PC-9 (cell line): ENCODE data around the gene NLRP12. TPM values are rescaled to one million over a fixed set of nuclear protein-coding genes. Genes with fewer than 3 reads are reported as not detected.
A peak's percentile ranks its signal among the peaks of the same experiment; 100 is the strongest.
"Not testable (repeated sequence)": the region's sequence is repeated elsewhere in the genome, so short reads cannot be mapped to it uniquely, and the experiment has no call there.

Experiments used
- BruUV-seq: library from RNA; stranded (reverse); fragments of 400-500 nt; replicated peaks from 2 replicates; lab custom pipeline; 2021; lab: Mats Ljungman, UMichigan
- CTCF ChIA-PET: fragments of 300-600 bp; sonication (Branson Sonifier 250); formaldehyde crosslinking; loops from one replicate; lab custom pipeline; 2022; ENCODE audit warnings: antibody characterized with exemption; lab: Charles Lee
- POLR2A ChIA-PET: fragments of 300-600 bp; sonication (Branson Sonifier 250); formaldehyde crosslinking; loops from one replicate; lab custom pipeline; 2022; ENCODE audit warnings: antibody characterized with exemption; ENCODE audit not compliant: unreplicated experiment; lab: Charles Lee
- DNase-seq, 2 experiments: peaks; one replicate each; pipeline versions ENCODE4 v3.0.0 to v3.0.0-alpha.2; 2015 to 2022; ENCODE audit warnings: mixed read lengths in 1 of 2
- H2AFZ ChIP-seq: fragments of 200-600 bp; sonication (generic); 2 replicates; pipeline ENCODE4 v1.8.1; 2017; ENCODE audit warnings: antibody characterized with exemption
- H3F3A ChIP-seq: fragments of 200-600 bp; sonication (generic); 2 replicates; pipeline ENCODE4 v1.8.1; 2017; ENCODE audit warnings: antibody characterized with exemption, mild to moderate bottlenecking, low read depth; ENCODE audit not compliant: insufficient read depth
- H3K27ac ChIP-seq: fragments of 200-600 bp; sonication (generic); 2 replicates; pipeline ENCODE4 v1.6.1; 2016; ENCODE audit warnings: mixed run types
- H3K27me3 ChIP-seq: fragments of 200-600 bp; sonication (generic); 2 replicates; pipeline ENCODE4 v1.6.1; 2016; ENCODE audit warnings: low read depth, mixed run types; ENCODE audit not compliant: insufficient read depth
- H3K36me3 ChIP-seq: fragments of 200-600 bp; sonication (generic); 2 replicates; pipeline ENCODE4 v1.6.1; 2016; ENCODE audit warnings: low read depth, mixed run types
- H3K4me1 ChIP-seq: fragments of 200-600 bp; sonication (generic); replicated peaks from 2 replicates; pipeline ENCODE4 v1.6.1; 2016; ENCODE audit warnings: mixed run types; ENCODE audit not compliant: insufficient read depth
- H3K4me2 ChIP-seq: fragments of 200-600 bp; sonication (generic); 2 replicates; pipeline ENCODE4 v1.6.1; 2017; ENCODE audit warnings: mixed run types
- H3K4me3 ChIP-seq: fragments of 200-600 bp; sonication (generic); 2 replicates; pipeline ENCODE4 v1.6.1; 2016; ENCODE audit warnings: mixed run types
- H3K79me2 ChIP-seq: fragments of 200-600 bp; sonication (generic); 2 replicates; pipeline ENCODE4 v1.6.1; 2017; ENCODE audit warnings: low read depth, mixed run types
- H3K9me2 ChIP-seq: fragments of 200-600 bp; sonication (generic); 2 replicates; pipeline ENCODE4 v1.8.1; 2017; ENCODE audit warnings: mild to moderate bottlenecking; ENCODE audit not compliant: insufficient read depth
- H3K9me3 ChIP-seq: fragments of 200-600 bp; sonication (generic); 2 replicates; pipeline ENCODE4 v1.8.1; 2016; ENCODE audit warnings: low read depth; ENCODE audit not compliant: insufficient read depth
- H4K20me1 ChIP-seq: fragments of 200-600 bp; sonication (generic); 2 replicates; pipeline ENCODE4 v1.8.1; 2017; ENCODE audit not compliant: insufficient read depth
- EZH2 ChIP-seq: fragments of 200-600 bp; sonication (generic); IDR thresholded peaks from 2 replicates; pipeline ENCODE4 v1.8.0; 2017; ENCODE audit warnings: antibody characterized with exemption, low read depth
- intact Hi-C: fragments of 100-400 bp; cut with micrococcal nuclease; formaldehyde crosslinking; loops from one replicate; pipeline ENCODE4 v1.10.0; 2022; ENCODE audit not compliant: unreplicated experiment
- total RNA-seq: library from RNA; stranded (reverse); gene quantifications from 2 replicates; pipeline ENCODE4 v1.2.3, GENCODE V29; 2021
- TF ChIP-seq, protein P1 (sequence below): fragments of 200-600 bp; sonication (generic); conservative IDR thresholded peaks from 2 replicates; pipeline ENCODE4 v1.6.1; 2017; ENCODE audit warnings: mixed run types, antibody characterized with exemption, mild to moderate bottlenecking, moderate library complexity

NLRP12 gene
- total RNA-seq, 1 experiment from 2014 or later = 0.37 TPM

DNA sequence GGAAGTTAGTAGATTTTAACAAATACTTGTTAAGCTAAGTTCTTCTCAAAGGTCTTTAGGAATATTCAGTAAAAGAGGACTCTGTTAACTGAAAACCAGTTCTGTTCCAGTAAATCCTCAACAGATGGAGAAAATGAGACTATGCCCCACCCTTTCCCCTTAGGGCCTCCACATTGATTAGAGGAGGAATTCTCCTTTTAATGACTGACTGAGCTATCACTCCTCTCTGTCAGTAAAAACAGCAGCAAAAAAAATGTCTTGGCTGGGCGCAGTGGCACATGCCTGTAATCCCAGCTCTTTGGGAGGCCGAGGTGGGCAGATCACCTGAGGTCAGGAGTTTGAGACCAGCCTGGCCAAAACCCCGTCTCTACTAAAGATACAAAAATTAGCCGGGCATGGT is 50.1 kb downstream of the NLRP12 start:
- Histone ChIP-seq H3K9me2 (no peaks in the 10 kb centered on the region), H3K27ac (no peak overlapping the region), H3F3A (0 out of 2 replicates have a peak, but pooled peaks cover 4% of the 10 kb centered on the region), H4K20me1 (no peaks in the 10 kb centered on the region), H3K4me1 (peaks cover 14% of the 10 kb centered on the region), H3K4me2 (no peak overlapping the region), H3K9me3 (no peaks in the 10 kb centered on the region), H3K4me3 (no peak overlapping the region), H3K79me2 (no peaks in the 10 kb centered on the region), H3K27me3 (no peaks in the 10 kb centered on the region), H2AFZ (no peak overlapping the region), H3K36me3 (no peaks in the 10 kb centered on the region)
- intact Hi-C loops = loop anchor here (1.0 to 5.0 kb wide), 2 partner anchors 19 to 458 kb away; no protein-coding TSS in a partner anchor
- TF ChIP-seq, protein P1, sequence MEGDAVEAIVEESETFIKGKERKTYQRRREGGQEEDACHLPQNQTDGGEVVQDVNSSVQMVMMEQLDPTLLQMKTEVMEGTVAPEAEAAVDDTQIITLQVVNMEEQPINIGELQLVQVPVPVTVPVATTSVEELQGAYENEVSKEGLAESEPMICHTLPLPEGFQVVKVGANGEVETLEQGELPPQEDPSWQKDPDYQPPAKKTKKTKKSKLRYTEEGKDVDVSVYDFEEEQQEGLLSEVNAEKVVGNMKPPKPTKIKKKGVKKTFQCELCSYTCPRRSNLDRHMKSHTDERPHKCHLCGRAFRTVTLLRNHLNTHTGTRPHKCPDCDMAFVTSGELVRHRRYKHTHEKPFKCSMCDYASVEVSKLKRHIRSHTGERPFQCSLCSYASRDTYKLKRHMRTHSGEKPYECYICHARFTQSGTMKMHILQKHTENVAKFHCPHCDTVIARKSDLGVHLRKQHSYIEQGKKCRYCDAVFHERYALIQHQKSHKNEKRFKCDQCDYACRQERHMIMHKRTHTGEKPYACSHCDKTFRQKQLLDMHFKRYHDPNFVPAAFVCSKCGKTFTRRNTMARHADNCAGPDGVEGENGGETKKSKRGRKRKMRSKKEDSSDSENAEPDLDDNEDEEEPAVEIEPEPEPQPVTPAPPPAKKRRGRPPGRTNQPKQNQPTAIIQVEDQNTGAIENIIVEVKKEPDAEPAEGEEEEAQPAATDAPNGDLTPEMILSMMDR = no peak
- TF ChIP-seq EZH2 = no peak
- ChIA-PET CTCF (interaction anchor here (0.7 kb wide), 1 partner anchor 108 kb away, joined by 3 read pairs; no protein-coding TSS in a partner anchor), POLR2A (no interaction called here)
- no peak for DNase-seq
- no TSS peak for BruUV-seq

DNA sequence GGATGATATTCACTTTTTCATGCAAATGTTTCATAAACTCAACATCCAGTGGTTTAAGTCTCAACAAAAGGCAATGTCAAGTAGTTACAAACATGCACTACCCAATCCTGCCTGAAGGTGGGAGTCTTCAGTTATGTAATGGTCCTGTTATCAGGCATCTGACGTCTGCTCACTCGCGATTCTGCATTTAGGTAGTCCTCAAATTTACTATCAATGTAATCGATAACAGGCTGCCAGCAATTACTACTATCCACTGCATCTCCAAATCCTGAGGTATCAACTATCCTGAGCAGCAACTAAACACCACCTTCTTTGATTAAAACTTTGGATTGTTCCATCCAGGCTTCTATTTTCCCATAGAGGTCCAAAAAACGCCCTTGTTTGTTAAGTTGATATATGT is 51.2 kb downstream of the NLRP12 start:
- H2AFZ ChIP-seq = no peak overlapping the region
- H3K9me2 ChIP-seq = no peaks in the 10 kb centered on the region
- ChIA-PET POLR2A (no interaction called here), CTCF (interaction anchor here (0.6 to 0.7 kb wide), 2 partner anchors 132 to 657 kb away, joined by 4 to 6 read pairs; no protein-coding TSS in a partner anchor)
- intact Hi-C loops = loop anchor here (1.0 to 5.0 kb wide), 2 partner anchors 20 to 459 kb away; no protein-coding TSS in a partner anchor
- H3K9me3 ChIP-seq = no peaks in the 10 kb centered on the region
- TF ChIP-seq EZH2 = no peak
- TF ChIP-seq, protein P1 = peak; percentile 92
- H3K79me2 ChIP-seq = no peaks in the 10 kb centered on the region
- no peak overlapping the region for H3K4me2 ChIP-seq
- H3K36me3 ChIP-seq = no peaks in the 10 kb centered on the region
- peak; percentile 56 to 62 for DNase-seq
- no peak overlapping the region for H3K4me3 ChIP-seq
- peaks cover 14% of the 10 kb centered on the region for H3K4me1 ChIP-seq
- H4K20me1 ChIP-seq = no peaks in the 10 kb centered on the region
- no TSS peak for BruUV-seq
- no peak overlapping the region for H3K27ac ChIP-seq
- 0 out of 2 replicates have a peak, but pooled peaks cover 4% of the 10 kb centered on the region for H3F3A ChIP-seq
- no peaks in the 10 kb centered on the region for H3K27me3 ChIP-seq

DNA sequence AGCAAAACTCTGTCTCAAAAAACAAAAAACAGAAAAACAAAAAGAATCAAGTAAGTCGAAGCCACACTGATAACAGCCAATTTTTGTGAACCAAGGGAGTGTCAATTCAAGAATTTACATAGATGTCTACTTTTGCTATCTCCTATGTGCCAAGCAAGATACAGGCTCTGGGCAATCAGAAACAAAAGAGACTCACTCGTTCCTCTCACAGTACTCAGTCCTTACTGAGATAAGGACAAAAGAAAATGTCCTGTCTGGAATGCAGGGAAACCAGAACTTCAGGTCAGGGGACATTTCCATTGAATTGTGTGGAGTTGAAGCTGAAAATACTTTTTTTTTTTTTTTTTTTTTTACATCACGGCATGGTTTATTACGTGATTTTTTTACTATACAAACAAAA is 53.0 kb downstream of the NLRP12 start:
- no TSS peak for BruUV-seq
- Histone ChIP-seq H3K4me1 (peaks cover 14% of the 10 kb centered on the region), H2AFZ (no peak overlapping the region), H3K27me3 (no peaks in the 10 kb centered on the region; the same call in 1 of the 2 replicates), H4K20me1 (no peaks in the 10 kb centered on the region), H3K27ac (no peak overlapping the region), H3K79me2 (no peaks in the 10 kb centered on the region), H3F3A (0 out of 2 replicates have a peak, but pooled peaks cover 4% of the 10 kb centered on the region), H3K36me3 (no peaks in the 10 kb centered on the region), H3K4me2 (peak overlapping the region; percentile 41), H3K9me3 (no peaks in the 10 kb centered on the region), H3K4me3 (no peak overlapping the region), H3K9me2 (no peaks in the 10 kb centered on the region)
- CTCF ChIA-PET = interaction anchor here (0.6 to 0.7 kb wide), 3 partner anchors 15 to 526 kb away, joined by 3 to 5 read pairs (median 3); no protein-coding TSS in a partner anchor
- intact Hi-C loops = loop anchor here (5.0 kb wide), 1 partner anchor 461 kb away; no protein-coding TSS in a partner anchor
- peak; percentile 75 to 95 for DNase-seq
- no peak for TF ChIP-seq EZH2
- POLR2A ChIA-PET = no interaction called here

DNA sequence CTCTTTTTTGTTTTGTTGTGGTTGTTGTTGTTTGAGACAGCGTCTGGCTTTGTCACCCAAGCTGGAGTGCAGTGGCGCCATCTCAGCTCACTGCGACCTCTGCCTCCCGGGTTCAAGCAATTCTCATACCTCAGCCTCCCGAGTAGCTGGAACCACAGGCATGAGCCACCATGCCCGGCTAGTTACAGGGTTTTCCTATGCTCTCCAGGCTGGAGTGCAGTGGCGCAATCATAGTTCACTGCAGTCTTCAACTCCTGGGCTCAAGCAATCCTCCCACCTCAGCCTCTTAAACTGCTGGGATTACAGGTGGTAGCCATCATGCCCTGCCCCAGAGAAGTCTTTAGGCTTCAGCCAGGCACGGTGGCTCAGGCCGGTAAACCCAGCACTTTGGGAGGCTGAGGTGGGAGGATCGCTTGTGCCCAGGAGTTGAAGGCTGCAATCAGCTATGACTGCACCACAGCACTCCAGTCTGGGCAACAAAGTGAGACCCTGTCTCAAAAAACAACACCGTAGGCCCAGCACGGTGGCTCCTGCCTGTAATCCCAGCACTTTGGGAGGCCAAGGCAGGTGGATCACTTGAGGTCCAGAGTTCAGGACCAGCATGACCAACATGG is 54.3 kb downstream of the NLRP12 start:
- H3K79me2 ChIP-seq, H3K27me3 ChIP-seq, H3K9me3 ChIP-seq, H4K20me1 ChIP-seq, H3F3A ChIP-seq, H3K4me2 ChIP-seq, BruUV-seq, H3K9me2 ChIP-seq, DNase-seq, H3K36me3 ChIP-seq, H2AFZ ChIP-seq, CTCF ChIA-PET, H3K27ac ChIP-seq, H3K4me3 ChIP-seq: not testable (repeated sequence)
- peaks cover 14% of the 10 kb centered on the region for H3K4me1 ChIP-seq
- intact Hi-C loops = loop anchor here (5.0 kb wide), 1 partner anchor 462 kb away; no protein-coding TSS in a partner anchor
- POLR2A ChIA-PET = interaction anchor here (0.7 kb wide), 1 partner anchor 10 kb away, joined by 3 read pairs; no protein-coding TSS in a partner anchor
